ELR (cell line): ENCODE data around the gene RHO.

Experiments
- DNase-seq: peaks from one replicate; pipeline ENCODE4 v3.0.0-alpha.2; 2015; ENCODE audit warnings: low read depth

The RHO gene

DNA sequence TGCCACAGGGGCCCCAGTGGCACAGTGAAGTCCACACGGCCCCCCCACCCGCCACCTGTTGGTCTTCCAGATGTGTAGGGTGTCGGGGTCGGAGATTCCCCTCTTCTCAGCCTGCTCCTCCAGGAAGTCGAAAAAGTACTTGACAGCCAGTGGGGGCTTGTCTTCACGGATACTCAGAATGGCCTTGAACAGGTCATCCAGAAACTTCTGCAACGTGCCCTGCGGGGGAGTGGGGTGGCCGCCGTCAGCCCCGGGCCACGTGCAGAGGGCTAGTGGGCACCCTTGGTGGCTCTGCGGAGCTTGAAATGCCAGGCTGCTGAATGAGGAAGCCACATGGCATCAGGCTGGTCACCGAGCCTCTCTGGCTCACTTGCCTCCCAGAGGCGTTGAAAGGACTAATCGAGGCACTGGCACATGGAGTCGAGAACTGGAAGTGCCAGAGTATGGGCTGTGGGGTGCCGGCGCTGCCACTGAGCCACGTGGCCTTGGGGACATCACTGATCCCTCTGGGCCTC is 31.2 kb downstream of the RHO start:
- no peak for DNase-seq

GRCh38 chr3:129560269-129560787 is 31.9 kb downstream of the RHO start:
- peak; percentile 63 for DNase-seq

- DNase-seq = peak; percentile 78
Measured at GRCh38 chr3:129560911-129561594, 32.6 kb downstream of the RHO start.

- no peak for DNase-seq
Measured at GRCh38 chr3:129561619-129562248, 33.3 kb downstream of the RHO start.

DNA sequence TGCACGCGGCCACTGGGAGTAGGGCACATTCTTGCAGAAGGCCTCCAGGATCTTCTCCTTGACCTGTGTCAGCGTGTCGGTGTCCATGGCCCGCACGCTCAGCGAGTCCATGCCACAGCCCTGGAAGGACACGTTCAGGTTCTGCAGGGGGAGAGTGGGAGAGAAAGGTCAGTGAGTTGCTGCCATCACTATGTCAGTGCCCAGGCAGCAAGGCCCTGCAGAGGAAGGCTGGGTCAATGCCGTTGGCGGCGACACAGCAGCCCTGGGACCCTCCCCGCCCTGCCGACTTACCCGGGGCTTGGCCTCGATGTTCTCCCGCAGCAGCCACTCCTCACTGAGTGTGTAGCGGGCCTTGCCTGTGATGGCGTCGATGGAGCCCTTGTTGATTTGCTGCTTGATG is 34.4 kb downstream of the RHO start:
- DNase-seq = no peak

GRCh38 chr3:129563332-129563731 is 34.9 kb downstream of the RHO start:
- no peak for DNase-seq

DNA sequence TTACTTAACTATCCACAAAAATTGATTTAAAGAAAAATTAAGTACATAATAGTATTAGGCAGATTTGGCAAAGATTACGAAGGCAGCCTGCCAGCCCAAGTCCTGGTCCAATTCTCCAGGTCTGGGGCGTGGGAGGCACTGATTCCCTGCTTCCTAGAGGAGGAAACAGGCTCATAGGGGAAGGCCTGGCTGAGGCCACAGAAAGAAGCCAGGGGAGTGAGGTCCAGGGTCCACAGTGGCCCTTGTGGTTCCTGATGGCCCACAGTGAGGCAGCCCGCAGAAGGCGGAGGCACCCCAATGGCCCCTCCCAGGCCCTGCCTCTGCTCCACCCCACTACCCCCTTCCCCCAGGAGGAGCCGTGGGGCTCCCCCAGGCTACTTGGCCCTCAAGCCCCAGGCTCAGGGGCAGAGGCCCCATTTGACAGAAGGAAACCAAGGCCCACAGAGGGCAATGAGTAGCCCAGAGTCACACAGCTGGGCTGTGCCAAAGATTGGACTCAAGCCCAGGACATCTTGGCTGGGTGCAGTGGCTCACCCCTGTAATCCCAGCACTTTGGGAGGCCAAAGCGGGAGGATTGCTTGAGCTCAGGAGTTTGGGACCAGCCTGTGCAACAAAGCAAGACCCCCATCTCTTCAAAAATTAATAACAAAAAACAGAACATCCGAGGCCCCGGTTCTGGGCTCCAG is 35.6 kb downstream of the RHO start:
- no peak for DNase-seq

DNA sequence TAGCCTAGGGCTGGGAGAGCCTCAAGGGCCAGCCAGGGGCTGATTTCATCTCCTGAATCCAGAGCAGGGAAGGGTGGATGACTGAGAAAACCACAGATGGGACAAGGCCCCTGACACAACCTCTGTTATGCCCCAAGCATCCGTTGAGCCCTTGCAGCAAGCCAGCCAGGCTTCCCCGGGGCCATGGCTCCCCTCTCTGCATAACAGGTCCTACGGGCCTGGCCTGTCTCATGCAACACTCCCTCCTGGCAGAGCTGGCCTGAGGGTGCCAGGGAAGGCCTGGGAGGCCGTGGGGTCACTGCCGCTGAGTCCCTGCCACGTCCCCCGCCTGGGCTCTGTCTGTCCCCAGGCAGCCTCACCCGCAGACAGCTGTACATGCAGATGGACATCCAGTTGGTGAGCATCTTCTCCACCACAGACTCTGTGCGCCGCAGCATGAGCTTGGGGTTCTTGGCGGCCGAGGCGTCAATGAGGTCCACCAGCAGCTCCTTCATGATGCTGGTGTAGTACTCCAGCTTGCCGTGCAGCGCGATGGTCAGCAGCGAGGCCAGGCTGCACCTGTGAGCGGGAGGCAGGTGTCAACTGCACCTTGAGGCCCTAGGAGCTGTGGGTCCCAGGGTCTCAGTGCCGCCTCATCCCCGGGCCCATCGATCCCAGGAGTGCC is 36.7 kb downstream of the RHO start:
- no peak for DNase-seq

GRCh38 chr3:129565902-129566301 is 37.5 kb downstream of the RHO start:
- no peak for DNase-seq

GRCh38 chr3:129567176-129567705 is 38.8 kb downstream of the RHO start:
- no peak for DNase-seq

DNA sequence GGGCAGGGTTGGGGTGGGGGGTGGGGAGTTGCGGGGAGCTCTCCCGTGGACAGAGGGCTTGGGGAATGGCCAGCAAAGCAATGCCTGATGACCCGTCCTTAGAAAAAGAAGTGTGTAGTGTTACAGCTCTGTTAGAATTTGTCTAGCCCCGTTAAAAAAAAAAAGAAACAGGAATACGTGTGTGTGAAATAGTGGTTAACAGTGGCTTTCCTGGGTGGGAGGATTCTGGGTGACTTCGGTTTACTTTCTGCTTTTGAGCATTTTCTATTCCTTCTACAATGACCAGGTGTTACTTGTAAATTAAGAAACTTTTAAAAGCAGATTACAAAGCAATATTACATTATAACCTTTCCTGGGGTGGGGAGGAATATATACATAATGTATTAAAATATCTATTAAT is 39.5 kb downstream of the RHO start:
- DNase-seq = no peak

DNA sequence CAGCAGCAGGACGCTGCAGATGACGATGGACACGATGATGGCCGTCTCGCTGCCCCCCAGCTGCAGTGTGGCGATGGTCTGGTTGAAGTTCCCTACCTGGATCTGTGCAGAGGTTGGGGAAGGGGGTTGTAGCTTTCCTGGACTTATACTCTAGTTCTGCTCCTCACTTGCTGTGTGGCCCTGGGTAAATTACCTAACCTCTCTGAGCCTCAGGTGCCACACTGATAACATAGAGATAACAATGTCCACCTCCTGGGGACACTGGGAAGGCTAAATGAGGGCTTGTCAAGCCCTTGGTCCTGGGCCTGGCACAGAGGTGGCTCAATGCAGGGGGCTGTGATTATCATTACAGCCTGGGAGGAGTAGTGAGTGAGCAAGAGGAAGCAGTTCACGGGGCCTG is 41.4 kb downstream of the RHO start:
- no peak for DNase-seq

DNA sequence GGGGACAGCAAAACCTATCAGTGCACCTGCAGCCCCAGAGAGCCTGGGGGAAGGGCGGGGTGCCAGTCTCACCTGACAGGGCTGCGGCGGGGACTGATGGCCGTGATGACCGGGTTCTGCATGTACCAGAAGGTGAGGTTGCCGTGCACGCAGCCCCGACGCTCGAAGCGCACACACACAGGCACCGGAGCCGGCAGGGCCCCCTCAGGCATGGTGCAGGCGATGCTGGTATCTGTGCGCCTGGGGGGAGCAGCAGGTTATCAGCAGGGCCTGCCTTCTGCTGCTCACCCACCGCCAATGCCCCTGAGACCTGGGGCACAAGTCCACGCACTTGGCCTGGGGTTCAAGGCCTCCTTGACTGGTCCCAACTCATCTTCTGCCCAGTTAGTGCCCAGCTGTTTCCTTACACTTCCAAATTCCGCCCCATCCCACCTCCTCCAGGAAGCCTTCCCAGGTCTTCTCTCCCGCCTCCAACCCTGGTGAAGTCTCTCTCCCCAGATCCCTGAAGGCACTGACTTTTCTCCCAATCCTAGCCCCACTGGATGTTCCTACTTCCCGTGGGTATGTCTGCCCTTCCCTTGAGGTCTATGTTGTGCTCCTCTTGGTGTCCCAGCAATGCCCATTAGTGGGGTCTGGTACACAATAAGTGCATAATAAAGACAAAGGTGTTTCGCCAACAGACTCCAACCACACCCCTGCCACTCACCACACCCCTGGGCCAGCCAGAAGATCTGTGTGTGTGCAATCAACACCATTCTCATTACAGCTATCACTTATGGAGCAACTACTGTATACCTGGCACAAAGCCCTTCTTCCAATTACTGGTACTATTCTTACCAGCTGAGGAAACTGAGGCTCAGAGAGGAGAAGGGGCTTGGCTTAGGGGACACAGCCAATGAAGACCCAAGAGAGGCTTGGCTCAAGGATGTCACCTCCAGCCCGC is 43.4 kb downstream of the RHO start:
- DNase-seq = no peak

DNA sequence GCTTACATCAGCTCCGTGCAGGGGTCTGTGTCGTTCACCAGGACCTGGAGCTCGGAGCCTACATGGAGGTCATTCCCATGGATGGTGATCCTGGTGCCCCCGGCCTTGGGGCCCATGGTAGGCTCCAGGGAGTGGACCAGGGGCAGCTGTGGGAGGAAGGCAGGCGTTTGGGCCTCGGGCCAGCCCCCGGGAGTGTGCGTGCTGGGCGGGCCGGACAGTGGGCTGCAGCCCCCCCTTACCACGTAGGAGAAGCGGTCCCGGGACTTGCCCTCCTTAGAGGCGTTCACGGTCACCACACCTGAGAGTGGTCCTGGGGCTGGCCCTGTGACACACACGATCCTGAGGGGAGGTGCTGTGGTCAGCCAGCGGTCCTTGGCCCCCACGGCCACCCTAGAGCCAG is 44.2 kb downstream of the RHO start:
- DNase-seq = no peak

DNA sequence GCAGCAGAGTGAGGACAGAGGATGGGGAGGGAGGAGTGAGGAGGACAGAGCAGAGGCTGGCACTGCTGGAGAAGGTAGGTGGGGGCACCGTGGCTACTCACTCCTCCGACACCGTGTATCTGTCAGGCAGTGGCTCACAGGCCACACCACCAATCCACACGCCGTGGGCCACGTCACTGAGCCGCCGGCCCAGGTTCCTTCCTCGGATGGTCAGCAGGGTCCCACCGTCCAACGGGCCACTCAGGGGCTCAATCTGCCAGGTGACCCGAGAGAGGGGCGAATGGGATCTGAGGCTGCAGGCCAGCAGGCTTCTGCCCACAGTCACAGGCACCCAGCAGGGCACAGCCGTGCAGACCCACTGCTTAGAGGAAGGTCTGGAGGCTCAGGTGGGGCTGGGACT is 45.1 kb downstream of the RHO start:
- DNase-seq = no peak

DNA sequence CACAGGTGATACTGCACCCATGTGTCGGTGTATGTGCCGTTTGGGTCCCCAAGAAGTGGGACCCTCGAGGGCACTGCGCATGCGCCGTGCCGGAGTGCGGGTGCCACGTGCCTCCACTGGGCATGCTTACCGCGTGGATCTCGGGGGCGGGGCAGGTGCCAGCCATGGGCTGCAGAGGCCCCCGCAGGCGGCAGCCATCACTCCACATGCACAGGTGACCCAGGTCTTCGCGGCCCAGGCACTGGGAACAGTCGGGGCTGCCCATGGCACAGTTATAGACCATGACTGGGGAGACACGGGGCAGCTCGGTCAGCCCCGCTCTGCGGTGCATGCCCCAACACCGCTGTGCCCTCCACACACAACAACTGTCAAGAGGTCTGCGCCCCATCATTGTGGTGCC is 45.8 kb downstream of the RHO start:
- no peak for DNase-seq

GRCh38 chr3:129575233-129575996 is 47.0 kb downstream of the RHO start:
- DNase-seq = no peak

DNA sequence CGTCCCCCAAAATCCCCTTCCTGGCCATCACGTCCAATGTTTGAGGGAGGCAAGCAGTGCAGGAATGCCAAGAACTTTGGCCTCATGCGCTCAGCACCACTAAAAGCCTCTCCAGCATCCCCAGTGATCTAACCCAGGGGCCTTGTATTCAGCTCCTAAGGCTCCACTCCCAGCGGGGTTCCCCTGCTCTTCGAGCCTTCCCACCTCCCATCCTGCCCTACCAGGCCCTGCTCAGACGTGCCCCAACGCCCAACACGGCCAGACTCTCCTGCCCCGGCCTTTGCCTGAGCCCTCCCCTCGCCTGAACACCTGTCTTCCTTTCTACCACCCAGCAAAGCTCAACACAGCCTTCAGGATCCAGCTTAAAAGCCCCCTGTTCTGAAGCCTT is 47.6 kb downstream of the RHO start:
- DNase-seq = no peak

- DNase-seq = no peak
Measured at GRCh38 chr3:129576514-129577352, 48.3 kb downstream of the RHO start.
